HG02938 (cell line): ENCODE data around the gene AREL1.

Experiments used
- ATAC-seq: cut with Tn5 transposase; IDR thresholded peaks from one replicate; pipeline ENCODE4 v1.9.1; 2021; ENCODE audit warnings: mild to moderate bottlenecking, moderate library complexity; ENCODE audit not compliant: unreplicated experiment

AREL1 gene

GRCh38 chr14:74660863-74661262 is 52.0 kb downstream of the AREL1 start:
- no peak for ATAC-seq

- ATAC-seq, result no peak
These were observed 52.7 kb downstream of the AREL1 start for GRCh38 chr14:74660167-74660566.

DNA sequence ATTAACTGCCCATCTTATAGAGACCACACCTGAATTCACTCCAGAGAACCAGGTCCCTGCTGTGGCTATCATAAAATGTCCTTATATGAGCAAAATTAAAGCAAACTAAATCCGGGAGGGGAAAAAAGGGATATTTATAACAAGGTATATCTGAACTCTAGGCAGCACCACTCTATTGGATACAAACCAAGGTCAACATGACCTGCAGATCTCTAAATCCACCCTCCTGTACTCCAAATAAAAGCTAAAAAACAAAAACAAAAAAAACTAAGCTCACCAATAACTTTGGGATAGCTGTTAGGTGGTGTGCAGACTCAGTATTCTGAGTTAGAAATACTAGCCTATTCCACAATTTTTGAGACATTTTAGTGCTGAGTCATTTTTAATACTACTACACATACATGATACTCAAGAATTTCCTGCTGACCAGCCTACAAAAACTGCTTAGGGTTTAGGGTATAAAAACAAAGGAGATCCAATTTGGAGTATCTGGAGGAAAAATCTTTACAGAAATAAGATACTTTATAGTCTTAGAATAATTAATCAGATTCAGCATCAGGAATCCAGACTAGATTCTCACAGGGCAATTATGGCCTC is 54.2 kb downstream of the AREL1 start:
- no peak for ATAC-seq

DNA sequence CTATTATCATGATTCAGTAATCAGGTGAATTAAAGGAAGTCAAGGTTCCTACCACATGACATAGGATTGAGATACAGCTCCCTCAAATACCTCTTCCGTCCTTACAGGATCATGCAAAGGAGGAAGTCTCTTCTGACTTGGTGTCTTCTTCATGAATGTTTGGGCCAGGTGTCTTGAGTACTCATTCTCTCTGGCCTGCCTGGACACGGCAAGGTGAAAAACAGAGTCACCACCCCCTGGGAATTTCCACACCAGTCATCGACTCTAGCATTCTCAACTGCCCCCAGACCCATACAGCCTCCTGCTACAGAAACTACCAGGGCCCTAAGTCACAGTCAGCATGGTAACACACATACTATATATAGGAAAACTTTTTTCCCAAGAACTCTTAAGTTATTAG is 55.9 kb downstream of the AREL1 start:
- no peak for ATAC-seq

GRCh38 chr14:74655599-74656395 is 57.1 kb downstream of the AREL1 start:
- ATAC-seq, result no peak

DNA sequence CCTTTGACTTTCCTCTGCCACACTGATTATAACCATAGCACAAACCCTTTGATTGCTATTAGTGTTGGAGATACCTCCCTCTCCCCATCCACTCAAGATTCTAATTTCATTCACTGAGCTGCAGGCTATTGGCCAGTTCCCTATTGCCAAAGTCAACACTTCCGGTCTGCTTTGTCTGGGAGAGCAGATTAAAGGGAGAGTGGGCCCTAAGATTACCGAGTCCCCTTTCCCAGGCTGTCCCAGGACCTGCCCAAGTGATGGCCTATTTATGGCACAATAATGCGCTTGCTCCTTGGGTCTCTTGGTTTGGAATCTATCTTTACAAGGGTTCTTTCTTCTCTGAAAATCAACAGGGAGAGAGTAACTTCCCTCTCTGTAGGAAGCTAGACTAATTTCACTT is 57.9 kb downstream of the AREL1 start:
- ATAC-seq, result no peak

- ATAC-seq, result no peak
These were observed 59.3 kb downstream of the AREL1 start for GRCh38 chr14:74653386-74654138.

DNA sequence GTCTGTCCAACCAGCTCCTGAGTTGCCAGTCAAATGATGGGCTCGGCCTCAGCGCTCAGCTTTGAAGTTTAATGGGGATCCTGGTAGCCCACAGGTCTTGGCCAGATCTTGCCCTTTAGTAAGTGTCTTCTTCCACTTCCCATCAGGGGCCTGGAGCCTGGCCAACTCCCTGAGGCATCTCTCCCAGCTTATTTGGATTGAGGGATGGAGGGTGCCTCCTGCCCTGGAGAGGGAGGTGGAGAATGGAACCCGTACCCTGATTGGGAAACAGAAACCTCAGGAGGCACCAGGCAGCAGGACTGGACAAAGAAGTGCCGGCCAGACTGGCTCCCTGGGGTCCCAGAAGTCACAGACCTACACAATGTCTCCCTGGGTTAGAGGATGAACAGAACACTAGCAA is 60.3 kb downstream of the AREL1 start:
- ATAC-seq, result no peak

GRCh38 chr14:74650927-74651686 is 61.8 kb downstream of the AREL1 start:
- no peak for ATAC-seq

- no peak for ATAC-seq
These were observed 63.2 kb downstream of the AREL1 start for GRCh38 chr14:74649673-74650072.

- no peak for ATAC-seq
These were observed 63.7 kb downstream of the AREL1 start for GRCh38 chr14:74649167-74649566.

- ATAC-seq, result no peak
These were observed 64.3 kb downstream of the AREL1 start for GRCh38 chr14:74648601-74649000.

GRCh38 chr14:74647678-74648461 is 65.0 kb downstream of the AREL1 start:
- no peak for ATAC-seq

DNA sequence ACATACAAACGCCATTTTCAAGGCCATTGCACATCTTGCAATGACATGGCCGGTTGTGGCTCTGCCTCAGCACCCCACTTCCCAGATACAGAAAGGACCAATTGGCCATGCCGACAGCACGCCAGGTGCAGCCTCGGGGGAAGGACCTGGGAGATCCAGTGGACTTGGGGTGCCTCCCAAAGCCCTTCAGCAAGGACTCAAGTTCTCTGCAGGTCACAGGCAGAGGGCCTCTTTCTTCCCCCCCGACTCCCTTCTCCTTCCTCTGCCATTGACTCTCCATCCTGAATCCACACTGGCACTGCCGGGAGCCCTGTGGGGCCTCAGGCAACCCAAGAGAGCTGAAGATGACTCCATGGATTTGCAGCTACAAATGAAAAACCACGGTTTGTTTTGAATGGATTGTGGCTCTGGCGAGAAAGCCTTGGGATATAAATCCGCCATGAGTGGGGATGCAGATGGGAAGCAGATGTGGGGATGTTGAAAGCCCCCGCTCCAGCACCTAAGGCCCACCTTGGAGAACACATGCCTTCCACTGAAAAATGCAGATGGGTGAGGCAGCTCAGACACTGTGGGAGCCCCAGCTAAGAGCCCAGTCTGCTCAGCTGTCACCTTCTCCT is 65.7 kb downstream of the AREL1 start:
- ATAC-seq, result no peak

DNA sequence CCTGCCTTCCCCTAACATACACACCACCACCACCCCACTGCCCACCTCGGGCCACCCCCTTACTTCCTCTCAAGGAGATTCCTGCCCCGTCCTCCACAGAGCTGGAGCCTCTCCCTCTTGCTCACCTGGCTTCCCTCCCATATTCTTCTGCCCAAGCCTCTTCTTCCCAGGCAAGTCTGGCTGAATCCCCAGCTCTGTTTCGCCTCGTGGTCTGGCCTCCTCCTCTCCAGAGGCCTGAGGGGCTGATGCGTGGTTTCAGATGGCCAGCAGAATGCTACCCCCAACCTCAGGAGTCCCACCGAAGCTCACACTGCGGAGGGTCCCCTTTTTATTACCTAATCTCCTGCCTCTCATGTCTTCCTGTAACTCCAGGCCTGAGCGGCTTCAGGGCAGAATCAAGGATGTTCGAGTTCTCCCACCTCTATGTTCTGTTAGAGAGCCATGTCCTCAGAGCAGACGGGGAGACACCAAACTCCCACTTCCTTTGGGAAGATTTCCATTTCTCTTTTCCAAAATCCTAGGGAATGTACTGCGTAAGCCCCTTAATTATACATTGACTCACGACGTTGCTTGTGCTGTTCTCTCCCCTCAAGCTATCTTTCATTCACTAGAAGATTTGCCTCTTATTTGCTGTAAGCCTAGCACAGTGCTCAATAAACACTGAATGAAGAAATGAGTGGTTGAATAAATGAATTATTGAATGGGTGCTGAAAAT is 67.0 kb downstream of the AREL1 start:
- no peak for ATAC-seq

DNA sequence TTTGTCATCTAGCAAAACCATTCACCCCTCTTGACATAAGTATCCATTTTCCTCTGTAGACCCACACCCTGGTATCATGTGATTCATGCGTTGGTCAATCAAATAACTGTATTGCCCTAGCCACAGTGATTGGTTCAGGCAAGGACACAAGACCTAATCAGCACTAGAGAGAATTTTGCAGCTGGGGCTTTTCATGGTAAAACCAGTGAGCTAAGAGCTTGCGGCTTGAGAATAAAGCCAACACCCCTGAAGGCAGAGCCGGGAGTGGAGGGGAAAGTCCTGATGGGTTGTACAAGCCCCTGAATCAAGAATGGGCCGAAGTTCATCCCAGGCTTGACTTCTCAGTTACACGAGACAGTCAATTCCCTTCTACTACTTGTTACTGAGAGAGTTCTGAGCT is 67.6 kb downstream of the AREL1 start:
- ATAC-seq, result no peak

DNA sequence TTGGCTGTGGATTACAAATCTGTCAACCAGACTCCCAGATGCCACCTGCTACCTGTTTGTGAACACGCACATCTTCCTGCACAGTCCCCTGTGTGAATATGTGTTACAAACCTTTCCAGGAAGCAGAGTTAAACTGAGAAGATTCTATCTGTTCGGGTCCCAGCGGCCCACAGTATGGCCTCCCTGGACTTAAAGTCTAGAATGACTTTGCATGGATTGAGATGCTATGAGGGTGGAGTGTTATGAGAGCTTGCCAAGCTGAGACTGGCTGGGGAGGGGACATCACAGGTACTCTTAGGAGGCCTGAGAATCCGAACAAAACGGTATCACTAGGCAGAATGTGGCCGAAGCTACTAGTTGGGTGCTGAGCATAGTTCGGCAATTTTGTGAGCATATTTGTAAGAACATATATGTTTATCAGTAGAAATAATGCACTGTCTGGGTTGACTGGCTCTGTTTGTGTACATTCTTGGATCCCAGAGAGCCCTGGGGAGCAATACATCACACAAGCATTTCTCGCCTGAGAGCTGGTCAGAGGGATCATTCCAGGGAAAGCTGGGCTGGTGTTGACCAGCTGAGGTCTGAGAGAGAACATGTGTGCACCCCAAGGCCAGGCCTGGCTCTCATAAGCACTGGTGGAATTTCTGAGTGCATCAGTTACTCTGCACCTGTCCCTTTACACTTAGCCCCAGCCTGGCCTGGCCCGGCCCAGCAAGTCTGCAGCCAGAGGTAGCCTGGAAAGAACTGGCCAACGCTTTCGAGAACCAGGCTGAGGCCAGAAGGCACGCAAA is 71.1 kb downstream of the AREL1 start:
- no peak for ATAC-seq

DNA sequence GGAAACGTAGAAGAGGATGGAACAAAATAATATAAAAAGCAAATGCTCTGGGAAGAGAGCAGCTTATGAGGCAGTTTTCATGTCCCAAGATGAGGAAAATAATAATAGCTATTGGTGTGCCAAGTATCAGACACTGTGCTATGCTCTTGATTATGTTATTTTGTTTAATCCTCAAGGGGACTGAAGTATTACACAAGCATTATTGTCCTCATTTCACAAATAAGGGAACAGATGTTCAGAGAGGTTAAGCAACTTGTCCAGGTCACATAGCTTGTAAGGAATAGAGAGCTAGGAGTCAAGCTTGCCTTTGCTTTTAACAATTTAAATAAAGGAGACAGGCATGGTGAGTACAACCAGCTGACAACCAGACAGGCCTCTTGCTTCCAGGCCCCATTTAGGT is 73.9 kb downstream of the AREL1 start:
- no peak for ATAC-seq

DNA sequence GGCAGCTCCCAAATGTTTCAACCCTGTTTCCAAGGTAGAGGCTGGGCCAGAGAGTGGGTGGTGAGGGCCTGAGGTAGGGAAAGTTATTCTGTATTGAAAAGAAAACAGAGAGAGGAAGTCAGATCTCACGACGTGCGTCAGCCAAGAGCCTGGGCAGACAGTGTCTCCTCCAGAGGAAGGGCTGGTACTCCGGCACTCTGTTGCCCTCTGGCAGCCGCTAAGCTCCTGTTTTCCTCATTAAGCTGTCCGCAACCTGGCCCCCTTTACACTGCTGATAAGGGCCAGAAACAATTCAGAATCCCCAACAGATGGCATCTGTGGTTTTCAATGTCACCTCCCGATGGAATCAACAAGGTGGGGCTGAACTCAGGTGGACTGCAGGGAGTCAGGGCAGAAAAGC is 74.8 kb downstream of the AREL1 start:
- ATAC-seq, result no peak
